Bladder microvascular endothelial cell (primary cell): ENCODE measurements around the gene TAGLN3. TPM values are rescaled to one million over a fixed set of nuclear protein-coding genes. Genes with fewer than 3 reads are reported as not detected.

Source experiments
- total RNA-seq: library from RNA; depleted of rRNA; stranded (reverse); fragments of >200 nt; gene quantifications from 2 replicates; pipeline ENCODE4 v1.2.3, GENCODE V29; 2014

TAGLN3 gene
- 0.13 TPM in 1 of 2 replicates, not detected in the other for total RNA-seq

DNA sequence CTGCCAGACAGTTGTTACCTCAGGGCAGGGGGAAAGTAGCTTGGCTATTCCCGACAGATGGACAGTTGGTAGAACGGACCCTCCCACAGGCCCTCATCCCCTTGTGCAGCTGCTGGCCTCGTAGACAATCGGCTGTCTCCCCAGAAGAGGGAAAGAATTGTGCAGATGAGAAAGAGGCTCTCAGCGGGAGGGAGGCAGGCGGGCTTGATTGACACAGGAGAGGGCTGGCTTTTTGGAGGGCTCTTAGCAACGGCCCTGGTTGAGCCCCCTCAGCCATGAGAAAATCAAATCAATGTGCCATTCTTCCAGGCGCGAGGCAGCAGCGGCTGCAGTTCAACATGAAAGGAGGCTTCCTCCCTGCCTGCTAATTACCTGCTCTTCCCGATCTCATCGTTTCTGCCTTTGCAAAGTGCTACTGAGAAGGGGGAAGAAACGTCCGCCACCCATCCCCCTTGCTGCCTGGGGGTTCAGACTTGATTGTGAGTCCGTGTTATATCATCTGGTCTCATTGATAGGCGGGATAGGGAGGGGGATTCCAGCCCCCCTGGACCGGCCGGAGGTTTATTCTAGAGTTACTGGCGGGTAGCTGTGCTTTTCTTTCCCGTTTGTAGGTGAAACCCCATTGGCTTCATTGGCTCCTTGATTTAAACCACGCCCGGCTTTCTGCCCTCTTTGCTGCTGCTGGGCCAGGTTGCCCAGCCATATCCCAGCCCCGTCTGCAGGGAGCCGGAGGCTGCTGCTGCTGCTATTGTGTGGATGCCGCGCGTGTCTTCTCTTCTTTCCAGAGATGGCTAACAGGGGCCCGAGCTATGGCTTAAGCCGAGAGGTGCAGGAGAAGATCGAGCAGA, at the start of gene TAGLN3:
TAGLN3 (plus strand) TSS at position 287 of the 848 bp plus-strand sequence; CDS start at position 788, 501 bp downstream.

DNA sequence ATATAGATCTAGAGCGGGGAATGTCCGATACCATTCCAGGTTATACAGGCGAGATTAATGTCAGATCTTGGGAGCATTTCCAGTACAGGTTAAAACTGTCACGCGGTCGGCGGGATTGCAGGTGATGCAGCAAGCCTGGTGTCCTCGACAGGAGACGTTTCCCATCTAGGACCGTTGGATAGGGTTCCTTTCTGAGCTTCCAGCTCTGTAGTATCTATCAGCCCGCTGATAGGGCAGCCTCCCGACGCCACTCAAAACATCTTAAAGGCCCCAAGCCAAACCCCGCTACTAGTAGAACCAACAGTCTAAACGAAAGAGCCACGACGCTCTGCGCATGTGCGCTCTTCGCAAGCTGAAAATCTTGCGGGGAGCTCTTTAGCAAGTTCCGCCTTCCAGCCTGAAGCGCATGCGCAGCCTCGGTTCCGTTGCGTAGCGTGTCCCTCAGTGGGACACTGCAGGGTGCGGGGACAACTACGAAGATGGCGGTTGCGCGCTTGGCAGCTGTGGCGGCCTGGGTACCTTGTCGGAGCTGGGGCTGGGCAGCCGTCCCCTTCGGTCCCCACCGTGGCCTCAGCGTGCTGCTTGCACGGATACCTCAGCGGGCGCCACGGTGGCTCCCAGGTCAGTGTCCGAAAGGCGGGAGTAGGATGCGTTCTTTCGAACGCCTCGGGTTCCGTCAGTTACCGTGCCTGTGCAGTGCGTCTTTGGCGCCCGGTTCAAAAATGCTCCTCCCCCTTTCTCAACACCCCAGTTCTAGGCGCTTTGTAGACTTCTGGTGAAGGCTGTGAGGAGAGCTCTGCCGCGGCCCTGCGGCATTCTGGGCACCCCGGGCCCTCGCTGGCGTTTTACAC, 19.9 kb upstream of the TAGLN3 start, which contains the start of gene ABHD10:
ABHD10 (plus strand) TSS at position 444 of the 851 bp plus-strand sequence; CDS start at position 480, 36 bp downstream.

DNA sequence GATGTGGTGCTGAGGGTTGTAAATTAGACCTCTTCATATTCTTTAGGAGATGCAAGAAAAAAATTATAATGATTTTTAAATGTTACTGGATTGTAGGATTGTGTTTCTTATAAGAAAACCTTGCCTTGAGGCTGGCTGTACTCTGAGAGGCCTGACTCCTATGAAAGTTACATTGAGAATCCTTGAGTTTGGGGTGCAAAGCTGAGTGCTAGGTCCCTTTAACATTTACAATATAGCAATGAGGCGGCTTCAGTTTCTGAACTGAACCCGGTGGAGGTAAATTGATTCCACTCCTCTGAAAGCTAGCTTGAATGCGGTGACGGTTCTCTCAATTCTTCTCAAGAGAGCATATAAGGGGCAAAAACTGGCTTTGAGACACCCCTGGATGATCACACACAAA, 35.7 kb downstream of the TAGLN3 start, which contains the start of gene TMPRSS7:
TMPRSS7 (plus strand) TSS at position 301 of the 400 bp plus-strand sequence. CDS start 110 bp downstream, outside the sequence.

Other genes starting within 250 kb of the TAGLN3 start
- 49.1 and 120 TPM in 2 replicates for gene PHLDB2, start 139.7 kb upstream of the TAGLN3 start, total RNA-seq
- gene ABHD10, start 19.9 kb upstream of the TAGLN3 start, total RNA-seq: 25.7 and 37.4 TPM in 2 replicates
- gene TMPRSS7, start 35.8 kb downstream of the TAGLN3 start, total RNA-seq: not detected in 2 replicates
- gene C3orf52, start 87.5 kb downstream of the TAGLN3 start, total RNA-seq: 0.32 and 11.1 TPM in 2 replicates
- not detected in 2 replicates for gene GCSAM, start 134.3 kb downstream of the TAGLN3 start, total RNA-seq